ENCODE results near the gene MINDY2. TPM values are rescaled to one million over a fixed set of nuclear protein-coding genes. Genes with fewer than 3 reads are reported as not detected.

MINDY2 gene
- total and polyA plus RNA-seq, 10 of the 15 experiments (the other 5 are each of a cell fraction or from before 2014, with no cell fraction given), result 0.73 to 9.4 (median 3.3) TPM

- FAIRE-seq, result no peak
- SMC1A ChIA-PET (ENCODE audit: uncharacterized antibody, unreplicated experiment), result interaction anchor here (0.7 to 1.7 kb wide), 2 partner anchors 10 to 80 kb away, joined by 3 to 5 read pairs; no protein-coding TSS in a partner anchor
- in situ Hi-C loops (cut with MboI) (no loop called here), intact Hi-C loops (cut with micrococcal nuclease; ENCODE audit: unreplicated experiment) (no loop called here)
- Histone ChIP-seq H3K36me3 (ENCODE audit: control insufficient read depth in 2 of 2, insufficient read depth in 2 of 2, low read length in 1 of 2) (0 out of 4 replicates have a peak, but pooled peaks cover 0 to 3% of the 10 kb centered on the region in 2 experiments), H3K4me2 (ENCODE audit: control insufficient read depth, insufficient read depth) (no peak overlapping the region), H4K20me1 (ENCODE audit: control insufficient read depth, insufficient read depth) (no peaks in the 10 kb centered on the region), H3K27ac (ENCODE audit: control insufficient read depth, insufficient read depth) (no peak overlapping the region), H3K4me1 (ENCODE audit: control insufficient read depth, insufficient read depth, low read length) (no peaks in the 10 kb centered on the region), H3K4me3 (no peak overlapping the region), H3K9me3 (replicated peaks; ENCODE audit: control insufficient read depth, insufficient read depth, low read length) (no peaks in the 10 kb centered on the region), H3K79me2 (ENCODE audit: control insufficient read depth, insufficient read depth, low read length) (no peaks in the 10 kb centered on the region; the same call in 1 of the 2 replicates), H2AFZ (ENCODE audit: control insufficient read depth, low read depth, low read length) (no peak overlapping the region), H3K27me3 (replicated peaks in 1 of 2; ENCODE audit: control insufficient read depth in 2 of 2, insufficient read depth in 2 of 2, low read length in 1 of 2) (no peaks in the 10 kb centered on the region), H3K9ac (ENCODE audit: control insufficient read depth, insufficient read depth, low read length) (no peak overlapping the region)
- no peak for ATAC-seq
- no peak for DNase-seq (ENCODE audit: low read depth, low spot score)
- no TSS peak for BruUV-seq (replicated peaks)
- CTCF ChIA-PET, result no interaction called here
- RAD21 ChIA-PET (ENCODE audit: unreplicated experiment), result no interaction called here
- POLR2A ChIA-PET, result interaction anchor here (0.7 to 1.5 kb wide), 2 partner anchors 10 to 1355 kb away, joined by 6 to 13 read pairs; no protein-coding TSS in a partner anchor
- WGBS (ENCODE audit: insufficient coverage, insufficient replicate concordance, low lambda C conversion rate, missing lambda C conversion rate), result 100% methylated on average over 3 of the region's 3 CpGs
- no peak for TF ChIP-seq NR2C2 (IDR thresholded peaks at IDR 0.05; ENCODE audit: borderline replicate concordance, control insufficient read depth, insufficient read length, low read depth)
Observed at GRCh38 chr15:58788056-58788710, 17.1 kb downstream of the MINDY2 start.

GRCh38 chr15:58793862-58794261 lies 22.8 kb downstream of the MINDY2 start:
- Histone ChIP-seq H3K27ac (ENCODE audit: control insufficient read depth, insufficient read depth) (no peak overlapping the region), H3K4me2 (ENCODE audit: control insufficient read depth, insufficient read depth) (no peak overlapping the region), H3K27me3 (replicated peaks in 1 of 2; ENCODE audit: control insufficient read depth in 2 of 2, insufficient read depth in 2 of 2, low read length in 1 of 2) (no peaks in the 10 kb centered on the region), H3K36me3 (ENCODE audit: control insufficient read depth in 2 of 2, insufficient read depth in 2 of 2, low read length in 1 of 2) (0 out of 4 replicates have a peak, but pooled peaks cover 0 to 3% of the 10 kb centered on the region in 2 experiments), H3K9me3 (replicated peaks; ENCODE audit: control insufficient read depth, insufficient read depth, low read length) (no peaks in the 10 kb centered on the region; the same call in 2 of the 3 replicates), H3K9ac (ENCODE audit: control insufficient read depth, insufficient read depth, low read length) (no peak overlapping the region), H2AFZ (ENCODE audit: control insufficient read depth, low read depth, low read length) (no peak overlapping the region), H3K4me1 (ENCODE audit: control insufficient read depth, insufficient read depth, low read length) (no peaks in the 10 kb centered on the region), H3K79me2 (ENCODE audit: control insufficient read depth, insufficient read depth, low read length) (no peaks in the 10 kb centered on the region), H3K4me3 (no peak overlapping the region), H4K20me1 (ENCODE audit: control insufficient read depth, insufficient read depth) (no peaks in the 10 kb centered on the region)
- ATAC-seq (no peak), DNase-seq (ENCODE audit: low read depth, low spot score) (no peak), FAIRE-seq (no peak)
- SMC1A ChIA-PET (ENCODE audit: uncharacterized antibody, unreplicated experiment), result interaction anchor here (0.5 to 3.3 kb wide), 4 partner anchors 10 to 172 kb away, joined by 3 to 11 read pairs (median 4); no protein-coding TSS in a partner anchor
- TF ChIP-seq HSF1 (IDR thresholded peaks at IDR 0.05; ENCODE audit: low read depth, low read length), result no peak
- TF ChIP-seq BHLHE40 (IDR thresholded peaks at IDR 0.05; ENCODE audit: borderline replicate concordance in 1 of 2, low read depth in 2 of 2, low read length in 1 of 2), result peak in 1 of 2 experiments; percentile 32; a peak in 1 of 4 replicates
- CTCF ChIA-PET, result no interaction called here
- WGBS (ENCODE audit: insufficient coverage, insufficient replicate concordance, low lambda C conversion rate, missing lambda C conversion rate), result 95% methylated on average over 6 of the region's 6 CpGs
- BruUV-seq (replicated peaks), result no TSS peak
- RAD21 ChIA-PET (ENCODE audit: unreplicated experiment), result interaction anchor here (1.5 kb wide), 1 partner anchor 23 kb away, joined by 5 read pairs; the partner anchor contains the start of gene MINDY2
- POLR2A ChIA-PET, result interaction anchor here (0.7 kb wide), 1 partner anchor 91 kb away, joined by 4 read pairs; no protein-coding TSS in a partner anchor
- intact Hi-C loops (cut with micrococcal nuclease; ENCODE audit: unreplicated experiment) (no loop called here), in situ Hi-C loops (cut with MboI) (no loop called here)

All from GM12878 (cell line).